B cell (primary cell): ENCODE measurements around the gene GRK6. TPM values are rescaled to one million over a fixed set of nuclear protein-coding genes. Genes with fewer than 3 reads are reported as not detected.

Experiments
- ATAC-seq: fragments of 200-7000 bp; cut with Tn5 transposase; one replicate; pipeline ENCODE4 v1.10.0; 2021; ENCODE audit warnings: low read depth, mild to moderate bottlenecking, moderate number of reproducible peaks, moderate library complexity
- CTCF ChIA-PET: fragments of 350-600 bp; sonication (Branson Sonifier 250); formaldehyde crosslinking; loops from one replicate; lab custom pipeline; 2021; ENCODE audit warnings: antibody characterized with exemption, inconsistent platforms; lab: Charles Lee
- POLR2A ChIA-PET: fragments of 350-600 bp; sonication (Branson Sonifier 250); formaldehyde crosslinking; loops from one replicate; lab custom pipeline; 2021; ENCODE audit warnings: antibody characterized with exemption; lab: Charles Lee
- DNase-seq: peaks from one replicate; pipeline ENCODE4 v3.0.0; 2013
- H2AFZ ChIP-seq: 2 replicates; pipeline ENCODE4 v1.6.1; 2012; ENCODE audit warnings: mild to moderate bottlenecking, low read depth, low read length; ENCODE audit not compliant: insufficient read depth, poor library complexity, severe bottlenecking
- H3K27ac ChIP-seq, 2 donors: 1 replicate in 1 of 2; 2 replicates in 1 of 2; pipeline ENCODE4 v1.5.1; 2012 to 2013; ENCODE audit warnings: low read length in 2 of 2, mild to moderate bottlenecking in 2 of 2, moderate library complexity in 1 of 2
- H3K27me3 ChIP-seq, 4 experiments: fragments of 200-600 bp in 1 of 4; sonication (generic) in 1 of 4; replicated peaks in 1 of 4; 1 replicate in 2 of 4; 2 replicates in 2 of 4; pipeline versions ENCODE4 v1.6.1 to v1.7.0; 2013 to 2016; ENCODE audit warnings: low read length in 3 of 4, mild to moderate bottlenecking in 2 of 4, mixed read lengths in 1 of 4, moderate library complexity in 1 of 4; ENCODE audit not compliant: insufficient read depth in 4 of 4, control insufficient read depth in 3 of 4; ENCODE audit errors: control extremely low read depth in 1 of 4
- H3K36me3 ChIP-seq, 2 experiments: replicated peaks in 1 of 2; 1 replicate in 1 of 2; 2 replicates in 1 of 2; pipeline versions ENCODE4 v1.6.1 to v1.7.1; 2013; ENCODE audit warnings: low read length in 1 of 2; ENCODE audit not compliant: insufficient read depth in 2 of 2, control insufficient read depth in 1 of 2; ENCODE audit errors: control extremely low read depth in 1 of 2, extremely low read depth in 1 of 2
- H3K4me1 ChIP-seq, 2 donors: fragments of 200-600 bp in 1 of 2; sonication (generic) in 1 of 2; 1 replicate in 1 of 2; 2 replicates in 1 of 2; pipeline versions ENCODE4 v1.5.1 to v1.6.1; 2013 to 2017; ENCODE audit warnings: low read length in 2 of 2; ENCODE audit not compliant: control insufficient read depth in 2 of 2, insufficient read depth in 2 of 2
- H3K4me2 ChIP-seq: replicated peaks from 2 replicates; pipeline ENCODE3; 2012; ENCODE audit warnings: mild to moderate bottlenecking, low read depth, low read length; ENCODE audit not compliant: poor library complexity, severe bottlenecking
- H3K4me3 ChIP-seq, 5 experiments: fragments of 200-600 bp in 1 of 5; sonication (generic) in 1 of 5; 1 replicate in 3 of 5; 2 replicates in 2 of 5; pipeline versions ENCODE4 v1.5.1 to v1.7.0; 2011 to 2016; ENCODE audit warnings: low read length in 4 of 5, mild to moderate bottlenecking in 4 of 5, low read depth in 2 of 5, control low read depth in 1 of 5, moderate library complexity in 1 of 5; ENCODE audit not compliant: insufficient read depth in 1 of 5; ENCODE audit errors: control extremely low read depth in 1 of 5, extremely low read depth in 1 of 5
- H3K79me2 ChIP-seq: fragments of 200-600 bp; sonication (generic); one replicate; pipeline ENCODE4 v1.6.0; 2016; ENCODE audit warnings: low read length; ENCODE audit not compliant: control insufficient read depth, insufficient read depth
- H3K9ac ChIP-seq: fragments of 200-600 bp; sonication (generic); 2 replicates; pipeline ENCODE4 v1.6.1; 2017; ENCODE audit warnings: mild to moderate bottlenecking, low read length, moderate library complexity
- H3K9me3 ChIP-seq, 3 donors: one replicate each; pipeline versions ENCODE4 v1.6.1 to v1.7.1; 2013; ENCODE audit warnings: low read length in 2 of 3; ENCODE audit not compliant: control insufficient read depth in 2 of 3, insufficient read depth in 1 of 3; ENCODE audit errors: control extremely low read depth in 1 of 3
- H4K20me1 ChIP-seq: 2 replicates; pipeline ENCODE4 v1.6.0; 2012; ENCODE audit warnings: mild to moderate bottlenecking, low read length; ENCODE audit not compliant: insufficient read depth, control insufficient read depth, poor library complexity, severe bottlenecking
- H3K27ac Mint-ChIP-seq: one replicate; pipeline ENCODE4 v1.8.0; 2021; ENCODE audit warnings: mixed read lengths
- H3K27me3 Mint-ChIP-seq: one replicate; pipeline ENCODE4 v1.8.0; 2021; ENCODE audit warnings: mixed read lengths
- H3K4me1 Mint-ChIP-seq: one replicate; pipeline ENCODE4 v1.8.0; 2021; ENCODE audit warnings: mixed read lengths
- H3K4me3 Mint-ChIP-seq: one replicate; pipeline ENCODE4 v1.8.0; 2021; ENCODE audit warnings: mixed read lengths
- H3K9me3 Mint-ChIP-seq: one replicate; pipeline ENCODE4 v1.8.0; 2022; ENCODE audit warnings: mixed read lengths; ENCODE audit not compliant: insufficient read depth
- EZH2 ChIP-seq: IDR thresholded peaks from 2 replicates; pipeline ENCODE4 v1.6.1; 2012; ENCODE audit warnings: borderline replicate concordance, low read depth, mild to moderate bottlenecking, moderate library complexity, low read length; ENCODE audit not compliant: insufficient read depth, poor library complexity, severe bottlenecking
- WGBS: methylation state at CpG from one replicate; pipeline ENCODE4 v1.1.5; 2013; ENCODE audit warnings: missing lambda C conversion rate; ENCODE audit not compliant: insufficient coverage; 5-methylcytosine and 5-hydroxymethylcytosine counted together
- intact Hi-C: fragments of 100-400 bp; cut with micrococcal nuclease; formaldehyde crosslinking; loops from one replicate; pipeline ENCODE4 v1.10.0; 2022
- polyA plus RNA-seq: library from polyadenylated mRNA; depleted of rRNA; stranded (reverse); fragments of >200 nt; gene quantifications from 2 replicates; pipeline ENCODE4 v1.2.3, GENCODE V29; 2012
- total RNA-seq, 2 donors: library from RNA; stranded (reverse); fragments of 120-200 nt in 1 of 2; gene quantifications; 1 replicate in 1 of 2; 2 replicates in 1 of 2; pipeline versions ENCODE4 v1.2.3 to v1.2.4, GENCODE V29; 2013 to 2022
- TF ChIP-seq, protein P1 (sequence below): fragments of 200-600 bp; IDR thresholded peaks from one replicate; pipeline ENCODE4 v1.8.0; 2022; ENCODE audit warnings: antibody characterized with exemption, mild to moderate bottlenecking

The GRK6 gene
- total and polyA plus RNA-seq, 2 donors (not counting 1 experiment from before 2014, with no cell fraction given): 155 to 173 TPM

DNA sequence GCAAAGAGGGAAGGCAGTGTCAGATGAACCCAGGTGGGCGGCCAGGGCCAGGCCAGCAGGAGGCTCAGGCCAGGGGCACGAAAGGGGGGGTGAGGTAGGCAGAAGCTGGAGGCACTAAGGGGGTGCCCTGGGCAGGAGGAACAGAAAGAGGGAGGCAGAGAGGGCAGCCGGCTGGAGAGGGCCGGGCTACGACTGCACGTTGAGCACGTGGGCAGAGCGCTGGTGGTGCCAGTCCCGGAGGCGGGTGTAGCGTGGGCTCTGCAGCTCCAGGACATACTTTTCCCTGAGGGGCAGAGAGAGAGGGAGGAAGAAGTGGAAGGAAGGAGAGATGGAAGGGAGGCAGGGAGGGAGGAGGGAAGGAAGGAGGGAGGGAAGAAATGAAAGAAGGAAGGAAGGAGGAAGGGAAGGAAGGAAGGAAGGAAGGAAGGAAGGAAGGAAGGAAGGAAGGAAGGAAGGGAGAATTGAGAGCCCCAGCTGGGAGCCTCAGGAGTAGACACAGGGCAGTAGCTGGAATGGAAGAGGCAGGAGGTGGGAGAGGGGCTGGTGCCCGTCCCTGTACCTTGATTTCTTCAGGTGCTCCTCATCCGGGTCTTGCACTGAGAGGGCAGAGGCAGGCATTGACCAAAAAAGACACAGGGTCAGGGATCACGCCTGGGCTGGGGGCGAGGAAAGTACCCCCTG, 64.0 kb downstream of the GRK6 start:
- H3K36me3 ChIP-seq: peaks cover 0 to 8% of the 10 kb centered on the region in 2 experiments
- no peak overlapping the region for H3K27ac Mint-ChIP-seq
- peaks cover 27% of the 10 kb centered on the region for H3K4me1 Mint-ChIP-seq
- no peak overlapping the region for H3K9ac ChIP-seq
- no peak overlapping the region for H2AFZ ChIP-seq
- 94% methylated on average over 15 of the region's 15 CpGs for WGBS
- DNase-seq (no peak), ATAC-seq (no peak)
- no peak overlapping the region for H3K4me3 Mint-ChIP-seq
- TF ChIP-seq, protein P1, sequence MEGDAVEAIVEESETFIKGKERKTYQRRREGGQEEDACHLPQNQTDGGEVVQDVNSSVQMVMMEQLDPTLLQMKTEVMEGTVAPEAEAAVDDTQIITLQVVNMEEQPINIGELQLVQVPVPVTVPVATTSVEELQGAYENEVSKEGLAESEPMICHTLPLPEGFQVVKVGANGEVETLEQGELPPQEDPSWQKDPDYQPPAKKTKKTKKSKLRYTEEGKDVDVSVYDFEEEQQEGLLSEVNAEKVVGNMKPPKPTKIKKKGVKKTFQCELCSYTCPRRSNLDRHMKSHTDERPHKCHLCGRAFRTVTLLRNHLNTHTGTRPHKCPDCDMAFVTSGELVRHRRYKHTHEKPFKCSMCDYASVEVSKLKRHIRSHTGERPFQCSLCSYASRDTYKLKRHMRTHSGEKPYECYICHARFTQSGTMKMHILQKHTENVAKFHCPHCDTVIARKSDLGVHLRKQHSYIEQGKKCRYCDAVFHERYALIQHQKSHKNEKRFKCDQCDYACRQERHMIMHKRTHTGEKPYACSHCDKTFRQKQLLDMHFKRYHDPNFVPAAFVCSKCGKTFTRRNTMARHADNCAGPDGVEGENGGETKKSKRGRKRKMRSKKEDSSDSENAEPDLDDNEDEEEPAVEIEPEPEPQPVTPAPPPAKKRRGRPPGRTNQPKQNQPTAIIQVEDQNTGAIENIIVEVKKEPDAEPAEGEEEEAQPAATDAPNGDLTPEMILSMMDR: no peak
- TF ChIP-seq EZH2: no peak
- H3K79me2 ChIP-seq: peaks cover 3% of the 10 kb centered on the region
- H4K20me1 ChIP-seq: no peaks in the 10 kb centered on the region
- no peak overlapping the region for H3K4me2 ChIP-seq
- H3K27ac ChIP-seq: no peak overlapping the region
- no peaks in the 10 kb centered on the region for H3K27me3 ChIP-seq
- H3K9me3 ChIP-seq: no peaks in the 10 kb centered on the region
- H3K4me1 ChIP-seq: peaks cover 18 to 22% of the 10 kb centered on the region in 2 donors
- ChIA-PET CTCF (interaction anchor here (1.0 to 2.0 kb wide), 3 partner anchors 33 to 100 kb away, joined by 3 to 6 read pairs (median 5); no protein-coding TSS in a partner anchor), POLR2A (interaction anchor here (0.6 kb wide), 2 partner anchors 44 to 139 kb away, joined by 3 to 12 read pairs; partner anchors contain the start of gene PRR7)
- intact Hi-C loops: no loop called here
- no peaks in the 10 kb centered on the region for H3K9me3 Mint-ChIP-seq
- H3K27me3 Mint-ChIP-seq: no peaks in the 10 kb centered on the region
- H3K4me3 ChIP-seq: no peak overlapping the region

GRCh38 chr5:177490992-177491391, 64.5 kb downstream of the GRK6 start:
- H3K9ac ChIP-seq: no peak overlapping the region
- CTCF ChIA-PET: interaction anchor here (1.5 kb wide), 1 partner anchor 34 kb away, joined by 5 read pairs; no protein-coding TSS in a partner anchor
- H3K9me3 ChIP-seq: no peaks in the 10 kb centered on the region
- Mint-ChIP-seq H3K4me1 (peaks cover 32% of the 10 kb centered on the region), H3K27ac (no peak overlapping the region), H3K4me3 (no peak overlapping the region), H3K9me3 (no peaks in the 10 kb centered on the region), H3K27me3 (no peaks in the 10 kb centered on the region)
- H3K4me1 ChIP-seq: peaks cover 23 to 27% of the 10 kb centered on the region in 2 donors
- H3K4me2 ChIP-seq: no peak overlapping the region
- no peak for TF ChIP-seq EZH2
- TF ChIP-seq, protein P1: no peak
- H3K36me3 ChIP-seq: peaks cover 0 to 8% of the 10 kb centered on the region in 2 experiments
- no peak for DNase-seq
- POLR2A ChIA-PET: no interaction called here
- no peak for ATAC-seq
- peaks cover 3% of the 10 kb centered on the region for H4K20me1 ChIP-seq
- intact Hi-C loops: no loop called here
- no peak overlapping the region for H3K4me3 ChIP-seq
- peaks cover 3% of the 10 kb centered on the region for H3K79me2 ChIP-seq
- WGBS: 97% methylated on average over 16 of the region's 16 CpGs
- H3K27me3 ChIP-seq: no peaks in the 10 kb centered on the region
- H3K27ac ChIP-seq: no peak overlapping the region
- no peak overlapping the region for H2AFZ ChIP-seq
